Tibial nerve (tissue), 4 donors: ENCODE data around the gene IFITM5.

Experiments
- CTCF ChIP-seq, 5 experiments: fragments of 200-600 bp in 3 of 5; fragments of 450-650 bp in 2 of 5; sonication (generic) in 3 of 5; IDR thresholded peaks; one replicate each; pipeline ENCODE4 v1.5.1; 2016 to 2019; ENCODE audit warnings: antibody characterized with exemption in 5 of 5, mild to moderate bottlenecking in 3 of 5, moderate library complexity in 2 of 5
- EP300 ChIP-seq, 2 donors: sonication (generic); formaldehyde crosslinking; IDR thresholded peaks; one replicate each; pipeline ENCODE4 v1.6.1; 2017; ENCODE audit warnings: antibody characterized with exemption in 2 of 2, mild to moderate bottlenecking in 1 of 2

DNA sequence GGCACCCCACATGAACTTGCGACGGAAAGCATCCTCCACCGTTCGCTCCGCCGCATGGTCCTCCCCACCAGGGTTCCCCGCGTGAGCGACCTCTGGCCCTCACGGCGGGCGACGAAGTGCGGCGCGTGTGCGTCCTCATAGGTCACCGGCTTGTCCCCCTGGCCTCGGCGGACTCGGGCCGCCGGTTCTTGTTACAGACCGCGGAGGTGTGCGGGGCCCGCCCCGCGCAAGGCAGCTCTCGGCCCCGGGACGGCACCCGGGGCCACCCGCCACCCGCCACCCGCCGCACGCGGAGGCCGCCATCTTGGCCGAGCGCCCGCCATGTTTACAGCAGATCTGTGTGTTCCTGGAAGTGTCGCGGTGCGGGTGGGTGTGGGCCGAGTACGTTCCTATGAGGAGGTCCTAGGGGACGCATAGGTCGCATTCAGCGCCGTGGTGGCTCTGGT, 4.8 kb upstream of the IFITM5 start:
- TF ChIP-seq CTCF (IDR thresholded peaks at IDR 0.05) (no peak), EP300 (IDR thresholded peaks at IDR 0.05) (no peak)
